Right lobe of liver (tissue), 6 donors: ENCODE results near the gene CCZ1B. TPM values are rescaled to one million over a fixed set of nuclear protein-coding genes. Genes with fewer than 3 reads are reported as not detected.
"Not testable (repeated sequence)": the region's sequence is repeated elsewhere in the genome, so short reads cannot be mapped to it uniquely, and the experiment has no call there.

Experiments
- ATAC-seq, 4 donors: fragments of 200-7000 bp; cut with Tn5 transposase; one replicate each; pipeline ENCODE4 v1.9.1; 2020; ENCODE audit warnings: mild to moderate bottlenecking in 4 of 4, moderate library complexity in 4 of 4
- DNase-seq, 3 donors: peaks; one replicate each; pipeline ENCODE4 v3.0.0-alpha.2; 2020
- H3K27ac ChIP-seq, 3 donors: fragments of 200-600 bp; one replicate each; pipeline ENCODE4 v1.8.0; 2022
- H3K27me3 ChIP-seq, 2 donors: fragments of 200-600 bp; one replicate each; pipeline ENCODE4 v1.8.0; 2022
- H3K36me3 ChIP-seq, 4 donors: fragments of 200-600 bp; sonication (generic) in 1 of 4; one replicate each; pipeline versions ENCODE4 v1.5.1 to v1.8.0; 2017 to 2022; ENCODE audit warnings: control low read depth in 1 of 4
- H3K4me1 ChIP-seq, 4 donors: fragments of 200-600 bp; sonication (generic) in 1 of 4; one replicate each; pipeline versions ENCODE4 v1.5.1 to v1.8.0; 2017 to 2022; ENCODE audit warnings: control low read depth in 1 of 4
- H3K4me3 ChIP-seq, 3 donors: fragments of 200-600 bp; one replicate each; pipeline ENCODE4 v1.8.0; 2022
- H3K9me3 ChIP-seq, 4 donors: fragments of 200-600 bp; sonication (generic) in 1 of 4; one replicate each; pipeline versions ENCODE4 v1.5.1 to v1.8.0; 2017 to 2022; ENCODE audit warnings: control low read depth in 1 of 4
- WGBS: methylation state at CpG from one replicate; pipeline ENCODE4 v1.1.6; 2018; ENCODE audit warnings: low coverage, low lambda C conversion rate; ENCODE audit not compliant: insufficient coverage; ENCODE audit errors: missing lambda C conversion rate; 5-methylcytosine and 5-hydroxymethylcytosine counted together
- intact Hi-C, 2 donors: fragments of 100-400 bp; cut with DNase I; formaldehyde crosslinking; loops; one replicate each; pipeline versions ENCODE4 v1.11.2 to v1.14.1; 2022
- total RNA-seq, 6 experiments: library from RNA; depleted of rRNA in 2 of 6; stranded (reverse); fragments of >200 nt in 2 of 6; fragmentation: NEBNext Ultra II Directional in 3 of 6; extraction: Animal tissue kit (Norgen Biotek cat#: 25700) in 3 of 6; gene quantifications; one replicate each; pipeline versions ENCODE4 v1.1.0 to v1.2.4, GENCODE V29; 2016 to 2023
- donor health status: DM: no; HTN: yes; CAD: no.
- donor health status: DM: no; HTN: no; CAD: no.
- donor health status: DM: no; HTN: no; CAD: no.
- donor health status: DM: no; HTN: yes; CAD: no.
- donor health status: DM: no; HTN: yes; CAD: no.

Gene CCZ1B
- total RNA-seq, 6 experiments from 2014 or later, result 6.5 to 24.1 (median 16.2) TPM

GRCh38 chr7:6815470-6815869, 10.6 kb downstream of the CCZ1B start:
- H3K9me3 ChIP-seq, H3K27ac ChIP-seq, intact Hi-C loops, DNase-seq, H3K4me1 ChIP-seq, H3K4me3 ChIP-seq, H3K27me3 ChIP-seq, ATAC-seq: not testable (repeated sequence)
- WGBS, result 95% methylated on average over 6 of the region's 7 CpGs
- H3K36me3 ChIP-seq, result peaks cover 0 to 14% (median 3%) of the 10 kb centered on the region in 4 donors

DNA sequence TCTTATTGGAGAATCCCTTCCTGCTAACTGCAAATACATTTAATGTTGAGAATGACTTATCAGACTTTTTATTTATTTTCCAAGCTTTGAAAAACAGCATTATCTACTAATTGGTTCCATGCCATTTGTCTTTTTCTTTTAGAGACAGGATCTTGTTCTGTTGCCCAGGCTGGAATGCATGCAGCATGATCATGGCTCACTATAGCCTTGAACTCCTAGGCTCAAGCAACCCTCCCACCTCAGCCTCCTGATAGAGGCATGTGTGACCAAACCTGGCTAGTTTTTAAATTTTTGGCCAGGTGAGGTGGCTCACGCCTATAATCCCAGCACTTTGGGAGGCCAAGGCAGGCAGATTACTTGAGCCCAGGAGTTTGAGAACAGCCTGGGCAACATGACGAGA, 13.1 kb downstream of the CCZ1B start:
- H3K27me3 ChIP-seq, intact Hi-C loops: not testable (repeated sequence)
- 88% methylated on average over 2 of the region's 2 CpGs for WGBS

GRCh38 chr7:6807959-6808358, 18.1 kb downstream of the CCZ1B start:
- WGBS, result no CpG with 5 or more reads among the region's 6 CpGs
- H3K4me1 ChIP-seq, ATAC-seq, DNase-seq, H3K4me3 ChIP-seq, intact Hi-C loops, H3K36me3 ChIP-seq, H3K9me3 ChIP-seq, H3K27me3 ChIP-seq, H3K27ac ChIP-seq: not testable (repeated sequence)

More for the DNA sequence above, 13.1 kb downstream of the CCZ1B start:
- H3K27ac ChIP-seq, ATAC-seq, H3K4me1 ChIP-seq, H3K9me3 ChIP-seq, DNase-seq, H3K4me3 ChIP-seq: not testable (repeated sequence)
- H3K36me3 ChIP-seq, result peaks cover 0 to 14% (median 3%) of the 10 kb centered on the region in 4 donors

GRCh38 chr7:6807393-6807918, 18.6 kb downstream of the CCZ1B start:
- H3K27me3 ChIP-seq, H3K4me1 ChIP-seq, H3K9me3 ChIP-seq, H3K27ac ChIP-seq, DNase-seq, ATAC-seq, intact Hi-C loops, H3K4me3 ChIP-seq, H3K36me3 ChIP-seq: not testable (repeated sequence)
- WGBS, result 80% methylated on average over 1 of the region's 4 CpGs

- H3K36me3 ChIP-seq, DNase-seq, H3K4me3 ChIP-seq, H3K27ac ChIP-seq, H3K27me3 ChIP-seq, intact Hi-C loops, H3K4me1 ChIP-seq, ATAC-seq, H3K9me3 ChIP-seq: not testable (repeated sequence)
- WGBS, result no CpG with 5 or more reads among the region's 2 CpGs
Measured at GRCh38 chr7:6800331-6800730, 25.7 kb downstream of the CCZ1B start.

- WGBS, result no CpG with 5 or more reads among the region's 12 CpGs
Measured at GRCh38 chr7:6799887-6800286, 26.2 kb downstream of the CCZ1B start.

DNA sequence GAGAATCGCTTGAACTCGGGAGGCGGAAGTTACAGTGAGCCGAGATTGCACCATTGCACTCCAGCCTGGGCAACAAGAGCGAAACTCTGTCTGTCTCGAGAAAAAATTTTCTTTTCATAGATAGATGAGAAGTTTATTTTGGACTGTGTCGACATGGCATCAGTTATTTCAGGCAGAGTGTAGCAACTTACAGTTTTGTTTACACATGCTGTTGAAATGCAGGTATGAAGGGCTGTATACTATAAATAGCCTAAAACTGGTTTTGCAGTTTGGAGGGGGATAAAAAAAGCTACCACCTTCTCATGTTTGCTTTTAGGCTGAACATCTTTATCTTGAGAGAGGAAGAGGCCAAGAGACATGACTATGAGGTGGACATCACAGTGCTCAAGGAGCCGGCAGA, 28.0 kb downstream of the CCZ1B start:
- H3K27me3 ChIP-seq, H3K9me3 ChIP-seq, DNase-seq, H3K27ac ChIP-seq, H3K36me3 ChIP-seq, intact Hi-C loops, H3K4me3 ChIP-seq, H3K4me1 ChIP-seq: not testable (repeated sequence)
- peak in 1 of 4 donors; percentile 23 for ATAC-seq
- no CpG with 5 or more reads among the region's 8 CpGs for WGBS

More at GRCh38 chr7:6799887-6800286, 26.2 kb downstream of the CCZ1B start:
- DNase-seq, intact Hi-C loops, H3K4me3 ChIP-seq, H3K36me3 ChIP-seq, H3K9me3 ChIP-seq, H3K4me1 ChIP-seq, H3K27ac ChIP-seq, H3K27me3 ChIP-seq, ATAC-seq: not testable (repeated sequence)

GRCh38 chr7:6797218-6797617, 28.9 kb downstream of the CCZ1B start:
- DNase-seq, result not testable (repeated sequence)

GRCh38 chr7:6794276-6794675, 31.8 kb downstream of the CCZ1B start:
- DNase-seq, H3K36me3 ChIP-seq, H3K9me3 ChIP-seq, H3K27ac ChIP-seq, H3K4me1 ChIP-seq, H3K4me3 ChIP-seq, intact Hi-C loops, H3K27me3 ChIP-seq: not testable (repeated sequence)
- 96% methylated on average over 4 of the region's 11 CpGs for WGBS
- peak; percentile 56 to 72 (median 62) for ATAC-seq

More at GRCh38 chr7:6797218-6797617, 28.9 kb downstream of the CCZ1B start:
- H3K4me3 ChIP-seq, ATAC-seq, H3K27me3 ChIP-seq, H3K36me3 ChIP-seq, H3K4me1 ChIP-seq, H3K9me3 ChIP-seq, intact Hi-C loops, H3K27ac ChIP-seq: not testable (repeated sequence)
- 66% methylated on average over 4 of the region's 5 CpGs for WGBS

DNA sequence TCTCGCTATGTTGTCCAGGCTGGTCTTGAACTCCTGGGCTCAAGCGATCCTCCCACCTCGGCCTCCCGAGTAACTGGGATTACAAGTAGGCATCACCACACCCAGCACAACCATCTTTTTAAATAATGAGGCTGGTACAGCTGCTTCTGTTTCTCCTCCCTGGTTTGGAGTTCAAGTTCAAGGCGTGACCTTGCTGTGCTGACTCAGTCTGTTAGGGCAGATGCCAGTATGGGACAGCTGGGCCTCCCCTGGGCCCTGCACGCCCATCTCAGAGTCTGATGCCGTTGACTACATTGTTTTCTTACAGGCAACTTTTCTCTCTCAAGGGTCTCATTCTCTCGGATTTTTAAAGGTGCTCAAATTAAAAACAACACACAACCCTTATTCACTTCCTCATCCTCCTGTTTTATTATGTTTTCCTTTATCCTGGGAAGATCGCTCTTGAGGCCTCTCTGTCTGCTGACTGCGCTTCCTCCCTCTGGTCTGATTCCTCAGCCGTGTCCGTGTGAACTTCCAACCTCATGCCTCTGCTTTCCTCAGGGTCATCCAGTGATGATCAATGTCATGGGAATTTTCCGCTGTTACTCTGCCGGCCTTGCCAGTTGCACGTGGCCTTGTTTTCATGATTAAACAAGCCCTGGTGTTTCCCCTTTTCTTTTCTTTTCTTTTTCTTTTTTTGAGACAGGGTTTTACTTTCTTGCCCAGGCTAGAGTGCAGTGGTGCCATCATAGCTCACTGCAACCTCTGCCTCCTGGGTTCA, 33.8 kb downstream of the CCZ1B start:
- H3K36me3 ChIP-seq, DNase-seq, H3K4me1 ChIP-seq, H3K9me3 ChIP-seq, H3K27me3 ChIP-seq, H3K4me3 ChIP-seq, H3K27ac ChIP-seq, intact Hi-C loops: not testable (repeated sequence)
- peak; percentile 67 to 89 (median 84) for ATAC-seq
- no CpG with 5 or more reads among the region's 15 CpGs for WGBS

- whole genome bisulfite sequencing, result no CpG with 5 or more reads among the region's 13 CpGs
- not testable (repeated sequence) for H3K36me3 ChIP-seq, ATAC-seq
Measured at GRCh38 chr7:6789353-6789752, 36.7 kb downstream of the CCZ1B start.

More at GRCh38 chr7:6789353-6789752, 36.7 kb downstream of the CCZ1B start:
- intact Hi-C loops, DNase-seq, H3K9me3 ChIP-seq, H3K27ac ChIP-seq, H3K4me1 ChIP-seq, H3K4me3 ChIP-seq, H3K27me3 ChIP-seq: not testable (repeated sequence)
